Measurements from ENCODE around the gene TEX38.

- TF ChIP-seq, protein P1, sequence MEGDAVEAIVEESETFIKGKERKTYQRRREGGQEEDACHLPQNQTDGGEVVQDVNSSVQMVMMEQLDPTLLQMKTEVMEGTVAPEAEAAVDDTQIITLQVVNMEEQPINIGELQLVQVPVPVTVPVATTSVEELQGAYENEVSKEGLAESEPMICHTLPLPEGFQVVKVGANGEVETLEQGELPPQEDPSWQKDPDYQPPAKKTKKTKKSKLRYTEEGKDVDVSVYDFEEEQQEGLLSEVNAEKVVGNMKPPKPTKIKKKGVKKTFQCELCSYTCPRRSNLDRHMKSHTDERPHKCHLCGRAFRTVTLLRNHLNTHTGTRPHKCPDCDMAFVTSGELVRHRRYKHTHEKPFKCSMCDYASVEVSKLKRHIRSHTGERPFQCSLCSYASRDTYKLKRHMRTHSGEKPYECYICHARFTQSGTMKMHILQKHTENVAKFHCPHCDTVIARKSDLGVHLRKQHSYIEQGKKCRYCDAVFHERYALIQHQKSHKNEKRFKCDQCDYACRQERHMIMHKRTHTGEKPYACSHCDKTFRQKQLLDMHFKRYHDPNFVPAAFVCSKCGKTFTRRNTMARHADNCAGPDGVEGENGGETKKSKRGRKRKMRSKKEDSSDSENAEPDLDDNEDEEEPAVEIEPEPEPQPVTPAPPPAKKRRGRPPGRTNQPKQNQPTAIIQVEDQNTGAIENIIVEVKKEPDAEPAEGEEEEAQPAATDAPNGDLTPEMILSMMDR (conservative IDR thresholded peaks at IDR 0.05; ENCODE audit: low read length), result no peak
- no peak for TF ChIP-seq EZH2phosphoT487 (IDR thresholded peaks at IDR 0.05; ENCODE audit: borderline replicate concordance)
These were observed 17.6 kb upstream of the TEX38 start for GRCh38 chr1:46654012-46654411.

Measured in Loucy (cell line).